H1 (cell line): ENCODE data around the gene MBNL2.

ENCODE experiments used
- CBX8 ChIP-seq: fragments of 300-800, 300-1000 bp; sonication (generic); IDR thresholded peaks from 2 replicates; pipeline ENCODE4 v1.7.1; 2016; ENCODE audit warnings: low read depth, low read length, borderline replicate concordance
- CTCF ChIP-seq, 3 experiments: IDR thresholded peaks; 1 replicate in 2 of 3; 2 replicates in 1 of 3; pipeline versions ENCODE4 v1.5.1 to v1.6.1; 2011; ENCODE audit warnings: low read length in 3 of 3, mild to moderate bottlenecking in 3 of 3, inconsistent platforms in 2 of 3, low read depth in 1 of 3, moderate library complexity in 1 of 3; ENCODE audit not compliant: insufficient read depth in 1 of 3; ENCODE audit errors: control extremely low read depth in 1 of 3
- EZH2 ChIP-seq: fragments of 200-600 bp; sonication (generic); IDR thresholded peaks from 2 replicates; pipeline ENCODE4 v1.7.1; 2012; ENCODE audit warnings: low read depth, mild to moderate bottlenecking, moderate library complexity, low read length, inconsistent platforms; ENCODE audit not compliant: severe bottlenecking
- GABPA ChIP-seq: IDR thresholded peaks from 2 replicates; pipeline ENCODE4 v1.6.1; 2011; ENCODE audit warnings: mild to moderate bottlenecking, low read length, moderate library complexity, borderline replicate concordance; ENCODE audit not compliant: insufficient read depth
- GTF2F1 ChIP-seq: IDR thresholded peaks from 2 replicates; pipeline ENCODE4 v1.6.1; 2012; ENCODE audit warnings: low read depth, low read length, improper control_type of control experiment, borderline replicate concordance
- POLR2A ChIP-seq, 2 experiments: IDR thresholded peaks; 1 replicate in 1 of 2; 2 replicates in 1 of 2; pipeline ENCODE4 v1.6.1; 2011; ENCODE audit warnings: low read depth in 2 of 2, low read length in 2 of 2, mild to moderate bottlenecking in 2 of 2; ENCODE audit errors: control extremely low read depth in 1 of 2
- POLR2AphosphoS5 ChIP-seq: IDR thresholded peaks from 2 replicates; pipeline ENCODE4 v1.6.1; 2011; ENCODE audit warnings: low read depth, low read length
- ZNF274 ChIP-seq: IDR thresholded peaks from 2 replicates; pipeline ENCODE4 v1.7.0; 2012; ENCODE audit warnings: low read length, borderline replicate concordance; ENCODE audit errors: extremely low read depth

DNA sequence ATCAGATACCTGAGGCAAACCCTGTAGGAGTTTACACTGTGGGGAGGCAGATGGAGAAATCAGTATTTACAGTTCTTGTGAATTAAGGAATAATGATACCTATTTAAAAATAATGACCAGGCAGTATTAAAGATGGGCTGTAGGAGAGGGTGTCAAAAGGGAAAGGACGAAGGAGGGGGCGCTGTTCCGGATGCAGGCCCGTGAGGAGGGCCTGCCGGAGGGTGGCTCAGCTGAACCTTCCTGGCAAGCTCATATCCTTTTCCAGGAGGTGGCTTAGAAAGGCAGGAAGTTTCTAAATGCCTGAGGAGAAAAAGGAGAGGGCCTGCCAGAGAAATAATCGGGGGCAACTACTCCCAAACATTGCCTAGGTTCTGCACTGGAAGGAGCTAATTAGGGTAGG lies 46.6 kb downstream of the MBNL2 start:
- TF ChIP-seq ZNF274 (no peak), CTCF (IDR thresholded peaks at IDR 0.05; ENCODE audit: control extremely low read depth in 1 of 3, insufficient read depth in 1 of 3, low read depth in 1 of 3, low read length in 3 of 3) (peak; percentile 13 to 28 (median 21); a peak in 3 of 4 replicates), POLR2AphosphoS5 (no peak), EZH2 (no peak), GTF2F1 (no peak), CBX8 (no peak), POLR2A (IDR thresholded peaks at IDR 0.05; ENCODE audit: control extremely low read depth in 1 of 2, low read depth in 2 of 2, low read length in 2 of 2) (no peak), GABPA (no peak)
